ENCODE data around the gene ZNF234. TPM values are rescaled to one million over a fixed set of nuclear protein-coding genes. Genes with fewer than 3 reads are reported as not detected.
A peak's percentile ranks its signal among the peaks of the same experiment; 100 is the strongest.
"Not testable (repeated sequence)": the region's sequence is repeated elsewhere in the genome, so short reads cannot be mapped to it uniquely, and the experiment has no call there.

The ZNF234 gene
- 10 to 100 TPM in 1 of 2 donors, 1 to 10 TPM in 1; 9.3 to 10.8 TPM for total RNA-seq

GRCh38 chr19:44141191-44142058 is at the start of gene ZNF234:
Gene ZNF234, plus strand, starts transcription at chr19:44141554. Its CDS starts 3,079 bp downstream, at chr19:44144633.
- peaks cover 35 to 66% of the 10 kb centered on the region in 2 donors for H3K36me3 Mint-ChIP-seq
- peak within 1 kb of the TSS; percentile 87 to 94 for H3K27ac Mint-ChIP-seq

DNA sequence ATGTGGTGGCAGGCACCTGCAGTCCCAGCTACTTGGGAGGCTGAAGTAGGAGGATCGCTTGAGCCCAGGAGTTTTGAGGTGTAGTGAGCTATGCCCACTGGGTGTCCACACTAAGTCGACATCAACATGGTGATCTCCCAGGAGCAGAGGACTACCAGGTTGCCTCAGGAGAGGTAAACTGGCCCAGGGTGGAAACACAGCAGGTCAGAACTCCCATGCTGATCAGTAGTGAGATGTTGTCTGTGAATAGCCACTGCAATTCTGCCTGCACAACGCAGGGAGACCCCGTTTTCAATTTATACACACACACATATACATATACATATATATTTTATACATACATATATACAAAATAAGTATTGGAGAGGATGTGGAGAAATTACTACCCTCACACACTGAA is 49.2 kb upstream of the ZNF234 start:
- Mint-ChIP-seq H3K27ac (no peak overlapping the region), H3K36me3 (peaks cover 17 to 33% of the 10 kb centered on the region in 2 donors), H3K9me3 (peaks cover 0 to 5% of the 10 kb centered on the region in 2 donors)
- ATAC-seq = no peak
- DNase-seq (ENCODE audit: low spot score in 2 of 2) = no peak

More at GRCh38 chr19:44141191-44142058, at the start of gene ZNF234:
- H3K9me3 Mint-ChIP-seq = peaks cover 3 to 19% of the 10 kb centered on the region in 2 donors
- DNase-seq (ENCODE audit: low spot score in 2 of 2) (peak; percentile 57 to 70), ATAC-seq (peak; percentile 91 to 94)

DNA sequence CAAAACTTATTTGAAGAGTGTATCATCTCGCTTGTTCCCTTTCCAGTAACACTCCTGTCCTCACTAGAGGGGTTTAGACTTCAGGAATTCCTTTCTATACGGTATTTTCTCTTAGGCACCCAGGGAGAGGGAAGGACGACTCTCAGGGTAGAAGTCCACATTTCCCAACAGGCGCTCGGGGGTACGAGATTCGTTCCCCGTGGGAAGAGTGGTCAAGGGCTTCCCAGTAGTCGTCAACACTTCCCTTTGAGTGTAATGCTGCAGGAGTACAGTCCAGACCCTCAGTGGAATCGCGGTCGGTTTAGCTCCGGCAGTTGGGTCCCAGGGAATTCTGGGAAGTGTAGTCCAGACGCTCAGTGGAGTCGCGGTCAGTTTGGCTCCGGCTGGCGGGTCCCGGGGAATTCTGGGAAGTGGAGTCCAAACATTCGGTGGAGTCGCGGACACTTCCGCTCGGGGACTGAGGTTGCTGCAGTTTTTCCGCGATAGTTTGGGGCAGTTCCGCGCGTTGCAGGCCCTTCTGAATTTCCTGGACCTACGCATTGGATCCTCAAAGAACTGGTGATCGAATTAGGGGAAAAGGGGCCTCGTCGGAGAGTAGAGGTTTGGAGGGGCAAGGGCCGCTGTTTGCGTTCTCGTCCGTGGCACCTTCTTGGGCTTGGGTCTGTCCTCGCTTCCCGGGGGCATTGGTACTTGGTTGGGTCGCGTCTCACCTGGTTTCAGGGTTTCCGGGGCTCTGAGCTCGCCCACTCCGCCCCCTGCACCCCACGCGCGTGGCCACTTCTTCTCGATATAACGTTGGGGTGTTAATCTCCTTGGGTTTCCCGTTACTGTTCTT is 47.2 kb upstream of the ZNF234 start, which contains the start of gene ZNF224:
ZNF224 (plus strand) TSS at position 431 of the 835 bp plus-strand sequence. CDS start 3,513 bp downstream, outside the sequence.
- peak within 1 kb of the TSS; percentile 94 to 95 for H3K27ac Mint-ChIP-seq
- DNase-seq (ENCODE audit: low spot score in 2 of 2) (peak; percentile 71 to 77), ATAC-seq (peak; percentile 76 to 95)
- H3K36me3 Mint-ChIP-seq = peaks cover 34 to 51% of the 10 kb centered on the region in 2 donors
- peaks cover 4 to 12% of the 10 kb centered on the region in 2 donors for H3K9me3 Mint-ChIP-seq

DNA sequence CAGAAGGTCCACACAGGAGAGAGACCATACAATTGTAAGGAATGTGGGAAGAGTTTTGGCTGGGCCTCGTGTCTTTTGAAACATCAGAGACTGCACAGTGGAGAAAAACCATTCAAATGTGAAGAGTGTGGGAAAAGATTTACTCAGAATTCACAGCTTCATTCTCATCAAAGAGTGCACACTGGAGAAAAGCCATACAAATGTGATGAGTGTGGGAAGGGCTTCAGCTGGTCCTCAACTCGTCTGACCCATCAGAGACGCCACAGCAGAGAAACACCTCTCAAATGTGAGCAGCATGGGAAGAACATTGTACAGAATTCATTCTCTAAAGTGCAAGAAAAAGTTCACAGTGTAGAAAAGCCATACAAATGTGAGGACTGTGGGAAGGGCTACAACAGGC is 33.6 kb upstream of the ZNF234 start:
- ATAC-seq = no peak
- Mint-ChIP-seq H3K27ac (no peak overlapping the region), H3K9me3 (peaks cover 45 to 57% of the 10 kb centered on the region in 2 donors), H3K36me3 (peaks cover 55 to 82% of the 10 kb centered on the region in 2 donors)
- no peak for DNase-seq (ENCODE audit: low spot score in 2 of 2)

DNA sequence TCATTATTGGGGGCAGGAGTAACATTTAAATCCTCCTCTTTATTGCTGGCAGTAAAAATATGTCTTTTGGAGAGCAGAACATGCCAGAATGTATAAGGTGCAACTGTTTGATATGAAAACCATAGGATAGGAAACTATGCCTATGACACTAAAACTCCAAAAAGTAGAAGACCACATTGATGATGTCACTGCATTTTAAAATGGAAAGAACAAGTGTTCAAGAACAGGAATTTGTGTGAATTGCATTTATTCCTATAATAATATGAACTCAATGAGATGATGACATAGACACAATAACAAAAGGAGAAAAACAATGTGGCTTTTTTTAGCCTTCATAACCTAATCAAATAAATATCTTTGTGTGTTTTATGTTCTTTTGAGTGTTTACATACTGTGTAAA is 31.9 kb upstream of the ZNF234 start:
- Mint-ChIP-seq H3K9me3 (peaks cover 37 to 44% of the 10 kb centered on the region in 2 donors), H3K27ac (no peak overlapping the region), H3K36me3 (peaks cover 50 to 71% of the 10 kb centered on the region in 2 donors)
- no peak for DNase-seq (ENCODE audit: low spot score in 2 of 2)
- no peak for ATAC-seq

GRCh38 chr19:44111910-44112463 is 29.4 kb upstream of the ZNF234 start:
- Mint-ChIP-seq H3K36me3 (peaks cover 41 to 48% of the 10 kb centered on the region in 2 donors), H3K9me3 (peaks cover 23 to 38% of the 10 kb centered on the region in 2 donors), H3K27ac (no peak overlapping the region)
- no peak for DNase-seq (ENCODE audit: low spot score in 2 of 2)
- peak in 1 of 2 donors; percentile 44 for ATAC-seq

GRCh38 chr19:44112802-44113137 is 28.6 kb upstream of the ZNF234 start:
- H3K9me3 Mint-ChIP-seq = peaks cover 15 to 30% of the 10 kb centered on the region in 2 donors
- H3K27ac Mint-ChIP-seq = peak overlapping the region; percentile 86 to 94
- DNase-seq (ENCODE audit: low spot score in 2 of 2) (no peak), ATAC-seq (no peak)
- peaks cover 33 to 44% of the 10 kb centered on the region in 2 donors for H3K36me3 Mint-ChIP-seq

DNA sequence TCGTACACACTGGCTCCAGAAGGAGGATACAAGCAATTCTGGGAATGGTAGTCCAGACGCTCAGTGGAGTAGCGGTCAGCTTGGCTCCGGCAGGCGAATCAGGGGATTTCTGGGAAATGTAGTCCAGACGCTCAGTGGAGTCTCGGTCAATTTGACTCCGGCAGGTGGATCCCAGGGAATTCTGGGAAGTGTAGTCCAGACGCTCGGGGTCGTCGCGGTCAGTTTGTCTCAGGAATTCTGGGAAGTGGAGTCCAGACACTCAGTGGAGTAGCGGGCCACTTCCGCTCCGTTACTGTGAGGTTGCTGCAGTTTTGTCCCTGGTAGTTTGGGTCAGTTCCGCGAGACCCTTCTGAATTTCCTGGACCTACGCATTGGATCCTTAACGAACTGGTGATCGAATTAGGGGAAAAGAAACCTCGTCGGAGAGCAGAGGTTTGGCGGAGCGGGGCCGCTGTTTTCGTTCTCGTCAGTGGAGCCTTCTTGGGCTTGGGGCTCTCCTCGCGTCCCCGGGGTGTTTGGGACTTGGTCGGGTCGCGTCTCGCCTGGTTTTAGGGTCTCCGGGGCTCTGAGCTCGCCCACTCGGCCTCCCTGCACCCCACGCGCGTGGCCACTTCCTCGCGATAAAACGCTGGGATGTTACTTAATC is 28.1 kb upstream of the ZNF234 start, which contains the start of gene ZNF225:
ZNF225 (plus strand) TSS at position 262 of the 646 bp plus-strand sequence. CDS start 2,429 bp downstream, outside the sequence.
- Mint-ChIP-seq H3K27ac (peak within 1 kb of the TSS; percentile 86 to 94), H3K9me3 (peaks cover 10 to 25% of the 10 kb centered on the region in 2 donors), H3K36me3 (peaks cover 28 to 44% of the 10 kb centered on the region in 2 donors)
- DNase-seq (ENCODE audit: low spot score in 2 of 2) (peak; percentile 57 to 80), ATAC-seq (peak; percentile 81 to 91)

DNA sequence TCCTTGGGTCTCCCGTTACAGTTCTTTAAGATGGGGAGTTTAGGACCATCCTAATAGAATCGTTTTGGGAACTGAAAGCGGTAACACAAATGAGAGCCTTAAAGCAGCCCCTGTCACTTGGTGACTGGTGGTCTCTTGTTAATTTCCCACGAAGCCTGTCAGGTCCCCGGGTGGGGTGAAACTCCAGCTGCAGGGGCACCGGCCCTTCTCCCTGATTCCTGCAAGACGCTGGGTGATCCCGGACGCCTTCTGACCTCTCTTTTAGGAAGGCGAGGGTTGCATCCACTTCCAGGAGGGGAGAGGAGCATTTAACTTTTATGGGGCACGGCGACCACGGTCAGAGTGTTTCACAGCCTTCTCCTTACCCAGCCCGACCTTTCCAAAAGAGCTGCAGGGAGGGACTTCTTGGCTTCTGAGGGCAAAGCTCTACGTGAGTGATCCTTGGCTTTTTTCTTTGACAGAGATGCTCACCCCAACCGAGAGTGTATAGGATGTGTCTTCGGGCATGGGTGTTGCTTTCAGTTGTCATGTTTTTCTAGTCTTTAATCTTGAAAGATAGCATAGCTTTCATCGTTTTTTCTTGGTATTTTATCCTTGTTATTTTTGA is 27.5 kb upstream of the ZNF234 start:
- Mint-ChIP-seq H3K27ac (peak overlapping the region; percentile 14 to 86), H3K9me3 (peaks cover 8 to 23% of the 10 kb centered on the region in 2 donors), H3K36me3 (peaks cover 27 to 47% of the 10 kb centered on the region in 2 donors)
- ATAC-seq = peak in 1 of 2 donors; percentile 41
- DNase-seq (ENCODE audit: low spot score in 2 of 2) = no peak

- not testable (repeated sequence) for ATAC-seq; DNase-seq (ENCODE audit: low spot score in 2 of 2); H3K27ac Mint-ChIP-seq
- H3K9me3 Mint-ChIP-seq = peaks cover 45 to 53% of the 10 kb centered on the region in 2 donors
- peaks cover 71 to 78% of the 10 kb centered on the region in 2 donors for H3K36me3 Mint-ChIP-seq
Measured at GRCh38 chr19:44121162-44121561, 20.2 kb upstream of the ZNF234 start.

GRCh38 chr19:44131955-44132354 is 9.4 kb upstream of the ZNF234 start:
- DNase-seq (ENCODE audit: low spot score in 2 of 2) (no peak), ATAC-seq (no peak)
- Mint-ChIP-seq H3K36me3 (peaks cover 12 to 29% of the 10 kb centered on the region in 2 donors), H3K27ac (no peak overlapping the region), H3K9me3 (peaks cover 24 to 33% of the 10 kb centered on the region in 2 donors)

GRCh38 chr19:44142059-44142433 is 692 bp downstream of the ZNF234 start:
- ATAC-seq = peak; percentile 34 to 35
- H3K9me3 Mint-ChIP-seq = peaks cover 0 to 16% of the 10 kb centered on the region in 2 donors
- no peak for DNase-seq (ENCODE audit: low spot score in 2 of 2)

GRCh38 chr19:44149776-44150175 is 8.4 kb downstream of the ZNF234 start:
- no peak for DNase-seq (ENCODE audit: low spot score in 2 of 2)
- Mint-ChIP-seq H3K9me3 (peaks cover 11 to 31% of the 10 kb centered on the region in 2 donors), H3K27ac (no peak overlapping the region), H3K36me3 (peaks cover 75 to 80% of the 10 kb centered on the region in 2 donors)
- no peak for ATAC-seq

More at GRCh38 chr19:44142059-44142433, 692 bp downstream of the ZNF234 start:
- Mint-ChIP-seq H3K36me3 (peaks cover 35 to 60% of the 10 kb centered on the region in 2 donors), H3K27ac (peak overlapping the region; percentile 87 to 94)

GRCh38 chr19:44151491-44151890 is 10.1 kb downstream of the ZNF234 start:
- no peak for ATAC-seq
- peaks cover 18 to 37% of the 10 kb centered on the region in 2 donors for H3K9me3 Mint-ChIP-seq
- peaks cover 72 to 82% of the 10 kb centered on the region in 2 donors for H3K36me3 Mint-ChIP-seq

GRCh38 chr19:44156475-44156874 is 15.1 kb downstream of the ZNF234 start:
- ATAC-seq = no peak
- no peak for DNase-seq (ENCODE audit: low spot score in 2 of 2)
- peaks cover 55 to 69% of the 10 kb centered on the region in 2 donors for H3K36me3 Mint-ChIP-seq
- H3K9me3 Mint-ChIP-seq = peaks cover 33 to 42% of the 10 kb centered on the region in 2 donors
- no peak overlapping the region for H3K27ac Mint-ChIP-seq

More at GRCh38 chr19:44151491-44151890, 10.1 kb downstream of the ZNF234 start:
- no peak overlapping the region for H3K27ac Mint-ChIP-seq
- DNase-seq (ENCODE audit: low spot score in 2 of 2) = no peak

Measured in activated naive CD4-positive, alpha-beta T cell treated with anti-CD3 and anti-CD28 coated beads, Interleukin-2, amount 50 U/mL, for 72 hours (primary cell).